Activated CD4-positive, alpha-beta T cell treated with anti-CD3 and anti-CD28 coated beads, Interleukin-2, amount 10 ng/mL, durations not matched to agents 24 days and 14 days (primary cell): Measurements from ENCODE around the gene ING5. TPM values are rescaled to one million over a fixed set of nuclear protein-coding genes. Genes with fewer than 3 reads are reported as not detected.

ENCODE experiments used
- DNase-seq: peaks from one replicate; pipeline ENCODE4 v3.0.0; 2022
- H3K27ac Mint-ChIP-seq: one replicate; pipeline ENCODE4 v1.8.0; 2022; ENCODE audit warnings: mild to moderate bottlenecking, mixed read lengths
- H3K27me3 Mint-ChIP-seq: one replicate; pipeline ENCODE4 v1.8.0; 2022; ENCODE audit warnings: mixed read lengths
- H3K36me3 Mint-ChIP-seq: one replicate; pipeline ENCODE4 v1.8.0; 2022; ENCODE audit warnings: low read depth, mild to moderate bottlenecking, mixed read lengths
- H3K4me1 Mint-ChIP-seq: one replicate; pipeline ENCODE4 v1.8.0; 2021; ENCODE audit warnings: mixed read lengths
- H3K4me3 Mint-ChIP-seq: one replicate; pipeline ENCODE4 v1.8.0; 2022; ENCODE audit warnings: mild to moderate bottlenecking, moderate library complexity, mixed read lengths
- H3K9me3 Mint-ChIP-seq: one replicate; pipeline ENCODE4 v1.8.0; 2021; ENCODE audit warnings: mixed read lengths
- intact Hi-C: fragments of 100-400 bp; cut with micrococcal nuclease; formaldehyde crosslinking; loops from one replicate; pipeline ENCODE4 v1.15.1; 2023
- total RNA-seq: library from RNA; stranded (reverse); gene quantifications from 2 replicates; pipeline ENCODE4 v1.2.3, GENCODE V29; 2022

Gene ING5
- total RNA-seq, 1 donor from 2014 or later: 55.3 TPM

GRCh38 chr2:241770936-241771285 lies 69.1 kb downstream of the ING5 start:
- no peak overlapping the region for H3K27ac Mint-ChIP-seq
- no peak overlapping the region for H3K4me3 Mint-ChIP-seq
- intact Hi-C loops: no loop called here
- no peaks in the 10 kb centered on the region for H3K27me3 Mint-ChIP-seq
- DNase-seq: no peak
- H3K4me1 Mint-ChIP-seq: peaks cover 5% of the 10 kb centered on the region
- H3K36me3 Mint-ChIP-seq: no peaks in the 10 kb centered on the region
- no peaks in the 10 kb centered on the region for H3K9me3 Mint-ChIP-seq

GRCh38 chr2:241771286-241772062 lies 69.6 kb downstream of the ING5 start:
- intact Hi-C loops: no loop called here
- Mint-ChIP-seq H3K4me3 (no peak overlapping the region), H3K27me3 (no peaks in the 10 kb centered on the region), H3K27ac (no peak overlapping the region), H3K36me3 (no peaks in the 10 kb centered on the region), H3K4me1 (peaks cover 5% of the 10 kb centered on the region), H3K9me3 (no peaks in the 10 kb centered on the region)
- DNase-seq: no peak

GRCh38 chr2:241772063-241772499 lies 70.2 kb downstream of the ING5 start:
- intact Hi-C loops: no loop called here
- Mint-ChIP-seq H3K27ac (no peak overlapping the region), H3K4me3 (no peak overlapping the region), H3K4me1 (peaks cover 5% of the 10 kb centered on the region), H3K9me3 (no peaks in the 10 kb centered on the region), H3K36me3 (no peaks in the 10 kb centered on the region), H3K27me3 (no peaks in the 10 kb centered on the region)
- DNase-seq: no peak

GRCh38 chr2:241773511-241774418 lies 71.9 kb downstream of the ING5 start:
- H3K27me3 Mint-ChIP-seq: no peaks in the 10 kb centered on the region
- H3K9me3 Mint-ChIP-seq: no peaks in the 10 kb centered on the region
- peaks cover 10% of the 10 kb centered on the region for H3K4me1 Mint-ChIP-seq
- H3K4me3 Mint-ChIP-seq: no peak overlapping the region
- DNase-seq: no peak
- intact Hi-C loops: no loop called here
- no peaks in the 10 kb centered on the region for H3K36me3 Mint-ChIP-seq
- no peak overlapping the region for H3K27ac Mint-ChIP-seq

- intact Hi-C loops: no loop called here
- no peak overlapping the region for H3K27ac Mint-ChIP-seq
- H3K36me3 Mint-ChIP-seq: no peaks in the 10 kb centered on the region
- no peaks in the 10 kb centered on the region for H3K9me3 Mint-ChIP-seq
- peaks cover 10% of the 10 kb centered on the region for H3K4me1 Mint-ChIP-seq
- no peak overlapping the region for H3K4me3 Mint-ChIP-seq
- no peak for DNase-seq
- no peaks in the 10 kb centered on the region for H3K27me3 Mint-ChIP-seq
Measured at GRCh38 chr2:241774419-241775222, 72.8 kb downstream of the ING5 start.

GRCh38 chr2:241775223-241776177 lies 73.7 kb downstream of the ING5 start:
- Mint-ChIP-seq H3K4me3 (no peak overlapping the region), H3K4me1 (peaks cover 10% of the 10 kb centered on the region), H3K36me3 (no peaks in the 10 kb centered on the region), H3K27ac (no peak overlapping the region), H3K27me3 (no peaks in the 10 kb centered on the region), H3K9me3 (no peaks in the 10 kb centered on the region)
- no peak for DNase-seq
- intact Hi-C loops: no loop called here

- intact Hi-C loops: no loop called here
- Mint-ChIP-seq H3K4me3 (no peak within 1 kb of the TSS), H3K27ac (no peak within 1 kb of the TSS), H3K4me1 (peaks cover 10% of the 10 kb centered on the region), H3K27me3 (no peaks in the 10 kb centered on the region), H3K36me3 (no peaks in the 10 kb centered on the region), H3K9me3 (no peaks in the 10 kb centered on the region)
- no peak for DNase-seq
Measured at GRCh38 chr2:241776336-241777169, 74.7 kb downstream of the ING5 start, which contains the start of gene GAL3ST2. TSS of gene GAL3ST2 (plus strand) at chr2:241776822. CDS start at chr2:241776956, 134 bp downstream.

GRCh38 chr2:241777170-241777685 lies 75.4 kb downstream of the ING5 start:
- Mint-ChIP-seq H3K27me3 (no peaks in the 10 kb centered on the region), H3K4me1 (peaks cover 5% of the 10 kb centered on the region), H3K27ac (no peak overlapping the region), H3K4me3 (no peak overlapping the region), H3K9me3 (no peaks in the 10 kb centered on the region), H3K36me3 (no peaks in the 10 kb centered on the region)
- no peak for DNase-seq
- intact Hi-C loops: no loop called here

GRCh38 chr2:241777686-241778627 lies 76.1 kb downstream of the ING5 start:
- DNase-seq: no peak
- H3K27me3 Mint-ChIP-seq: no peaks in the 10 kb centered on the region
- H3K4me1 Mint-ChIP-seq: peaks cover 4% of the 10 kb centered on the region
- no peaks in the 10 kb centered on the region for H3K9me3 Mint-ChIP-seq
- no peaks in the 10 kb centered on the region for H3K36me3 Mint-ChIP-seq
- intact Hi-C loops: no loop called here
- no peak overlapping the region for H3K27ac Mint-ChIP-seq
- H3K4me3 Mint-ChIP-seq: no peak overlapping the region
